H54 (cell line): ENCODE data around the gene PKDCC.
"Not testable (repeated sequence)": the region's sequence is repeated elsewhere in the genome, so short reads cannot be mapped to it uniquely, and the experiment has no call there.

Experiments
- DNase-seq: peaks from one replicate; pipeline ENCODE4 v3.0.0; 2011; ENCODE audit warnings: low spot score, mixed read lengths; ENCODE audit not compliant: insufficient read length
- FAIRE-seq: peaks from 3 replicates; lab custom pipeline; 2011; peaks lifted over from hg19 to GRCh38; lab: Jason Lieb, UNC
- POLR2A ChIP-seq: IDR thresholded peaks from 2 replicates; pipeline ENCODE4 v1.6.1; 2011; ENCODE audit warnings: low read depth, mild to moderate bottlenecking, low read length

PKDCC gene

GRCh38 chr2:42074661-42075060 is 26.8 kb downstream of the PKDCC start:
- no peak for FAIRE-seq
- DNase-seq, result no peak
- TF ChIP-seq POLR2A, result no peak

DNA sequence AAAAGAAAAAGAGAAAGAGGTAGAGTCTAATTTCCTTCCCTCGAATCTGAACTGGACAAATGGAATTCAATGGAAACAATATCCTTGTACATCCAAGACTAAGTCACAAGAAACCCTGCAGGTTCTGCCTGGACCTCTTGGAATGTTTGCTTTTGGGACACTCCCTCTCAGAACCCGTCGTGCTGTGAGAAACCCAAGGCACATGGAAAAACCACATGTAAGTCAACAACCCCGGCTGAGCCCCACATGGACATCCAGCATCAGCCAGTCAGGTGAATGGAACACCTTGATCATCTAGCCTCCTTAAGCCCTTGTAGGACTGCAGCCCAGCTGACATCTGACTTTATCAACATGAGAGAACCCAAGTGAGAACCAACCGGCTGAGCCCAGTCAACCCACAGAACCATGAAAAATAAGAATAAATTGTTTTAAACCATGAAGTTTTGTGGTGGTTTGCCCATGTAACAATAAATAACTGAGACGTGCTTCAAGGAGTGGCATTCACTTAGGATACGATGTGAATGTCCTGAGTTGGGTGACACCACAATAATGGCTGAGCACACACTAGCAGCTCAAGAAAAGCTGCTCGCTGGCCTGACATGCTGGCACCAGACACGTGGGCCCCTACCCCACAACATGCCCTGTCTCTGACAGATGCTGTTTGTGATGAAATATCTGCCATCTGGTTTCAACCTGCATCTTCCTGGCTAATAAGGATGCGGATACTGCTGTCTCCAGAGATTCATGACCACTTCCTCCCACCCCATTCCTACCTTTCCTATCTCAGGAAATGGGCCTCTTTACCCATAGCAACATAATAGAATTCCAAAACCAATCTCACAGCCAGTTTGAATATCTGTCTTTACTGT is 28.8 kb downstream of the PKDCC start:
- no peak for DNase-seq
- FAIRE-seq, result no peak
- TF ChIP-seq POLR2A, result no peak

DNA sequence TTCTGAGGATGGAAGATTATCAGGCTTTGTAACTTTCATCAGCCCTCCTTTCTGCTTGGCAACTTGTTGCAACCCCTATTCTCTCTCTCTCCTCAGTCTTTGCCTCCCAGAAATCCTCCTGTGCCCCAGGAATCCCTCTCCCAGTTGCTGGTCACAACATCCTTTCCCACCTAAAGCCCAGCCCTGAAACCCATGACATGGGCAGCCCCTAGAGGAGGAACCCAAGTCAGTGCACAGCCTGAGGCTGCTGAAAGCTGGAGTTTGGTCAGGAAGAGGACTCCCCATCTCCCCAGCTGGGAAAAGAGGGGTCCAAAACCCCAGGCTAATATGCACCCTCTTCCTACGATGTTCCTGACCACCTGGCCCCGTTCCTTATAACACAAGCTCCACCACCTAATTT is 29.5 kb downstream of the PKDCC start:
- TF ChIP-seq POLR2A, result no peak
- FAIRE-seq (no peak), DNase-seq (no peak)

DNA sequence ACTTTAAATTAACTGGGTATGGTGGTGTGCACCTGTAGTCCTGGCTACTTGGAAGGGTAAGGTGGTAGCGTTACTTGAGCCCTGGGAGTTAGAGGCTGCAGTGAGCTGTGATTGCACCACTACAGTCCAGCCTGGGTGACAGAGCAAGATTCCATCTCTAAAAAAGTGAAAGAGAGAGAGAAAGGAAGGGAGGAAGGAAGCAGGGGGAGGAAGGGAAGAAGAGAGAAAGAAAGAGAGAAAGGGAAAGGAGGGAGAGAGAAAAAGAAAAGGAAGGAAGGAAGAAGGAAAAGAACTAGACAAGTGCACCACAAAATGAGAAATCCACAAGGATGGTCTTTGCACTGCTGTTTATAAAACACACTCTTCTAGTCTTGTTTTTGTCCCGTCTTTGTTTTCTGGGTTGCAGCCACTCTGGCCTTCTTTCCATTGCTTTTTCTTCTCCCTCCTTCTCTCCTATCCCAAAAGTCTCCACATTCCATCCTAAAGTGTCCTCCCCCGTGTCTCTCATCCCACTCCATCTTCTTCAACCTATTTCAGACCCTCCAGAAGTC is 32.0 kb downstream of the PKDCC start:
- FAIRE-seq (no peak), DNase-seq (no peak)
- no peak for TF ChIP-seq POLR2A

GRCh38 chr2:42081151-42081550 is 33.3 kb downstream of the PKDCC start:
- DNase-seq, FAIRE-seq: not testable (repeated sequence)

- TF ChIP-seq POLR2A, result no peak
- DNase-seq, result no peak
- FAIRE-seq, result no peak
These were observed 34.2 kb downstream of the PKDCC start for GRCh38 chr2:42082016-42082415.

GRCh38 chr2:42084231-42084671 is 36.4 kb downstream of the PKDCC start:
- TF ChIP-seq POLR2A, result no peak
- no peak for DNase-seq

GRCh38 chr2:42085070-42085469 is 37.2 kb downstream of the PKDCC start:
- DNase-seq, FAIRE-seq: not testable (repeated sequence)

More at GRCh38 chr2:42084231-42084671, 36.4 kb downstream of the PKDCC start:
- FAIRE-seq, result no peak

DNA sequence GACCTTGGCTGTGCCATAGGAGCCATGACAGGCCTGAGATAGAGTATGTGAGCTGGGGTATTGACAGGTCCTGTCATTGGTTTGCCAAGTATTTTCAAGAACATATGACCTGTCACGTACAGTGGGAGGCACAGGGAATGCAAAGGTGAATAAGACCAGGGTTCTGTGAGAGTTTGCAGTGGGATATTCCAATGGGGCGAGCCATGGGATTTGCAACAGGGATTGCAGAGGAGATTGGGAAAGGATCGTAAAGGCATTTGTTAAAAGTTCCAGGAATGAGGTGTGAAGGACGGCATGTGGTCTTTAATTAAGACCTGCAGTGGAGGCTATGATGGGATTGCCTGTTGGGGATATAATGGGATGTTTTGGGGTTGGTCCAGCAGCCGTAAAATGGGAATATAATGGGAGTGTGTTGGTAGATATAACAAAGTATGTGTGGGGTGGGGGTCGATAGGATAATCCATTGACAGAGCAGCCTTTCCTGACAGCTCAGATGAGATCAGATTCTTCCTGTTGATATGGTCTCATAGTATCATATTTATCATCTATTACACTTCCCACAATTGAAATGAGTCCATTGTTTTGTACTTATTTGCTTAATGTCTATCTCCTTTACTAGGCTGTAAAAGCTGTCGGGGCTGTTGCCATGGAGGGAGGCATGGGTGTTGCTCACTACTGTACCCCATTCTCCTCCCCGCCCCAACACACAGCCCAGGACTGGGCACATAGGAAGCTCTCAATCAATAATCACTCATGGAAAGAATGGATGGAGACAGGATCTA is 38.1 kb downstream of the PKDCC start:
- TF ChIP-seq POLR2A, result no peak
- FAIRE-seq (no peak), DNase-seq (no peak)

DNA sequence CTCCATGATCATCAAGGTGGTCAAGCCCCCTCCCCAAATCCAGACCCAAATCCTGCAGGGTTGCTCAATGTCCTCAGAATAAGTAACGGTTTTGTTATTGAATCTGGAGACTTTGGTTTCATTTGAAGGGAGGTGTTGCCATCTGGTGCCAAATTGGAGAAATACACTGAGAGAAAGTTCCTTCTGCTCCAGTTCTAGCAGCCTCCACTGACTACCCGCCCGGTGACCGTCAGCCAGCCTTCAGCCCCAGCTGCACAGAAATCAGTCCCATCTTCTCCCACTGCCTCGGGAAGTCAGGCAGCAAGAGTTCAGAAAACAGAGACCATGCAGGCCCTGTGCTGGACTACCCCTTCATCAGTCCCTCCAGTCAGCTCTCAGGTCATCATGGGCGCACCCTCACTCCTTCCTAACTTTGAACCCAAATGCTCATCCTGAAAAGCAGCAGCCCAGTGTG is 38.7 kb downstream of the PKDCC start:
- no peak for TF ChIP-seq POLR2A
- DNase-seq, result peak; percentile 38
- FAIRE-seq, result peak; percentile 48

GRCh38 chr2:42087137-42087856 is 39.5 kb downstream of the PKDCC start:
- no peak for TF ChIP-seq POLR2A
- no peak for DNase-seq
- FAIRE-seq, result no peak

- DNase-seq, result no peak
- TF ChIP-seq POLR2A, result no peak
- no peak for FAIRE-seq
These were observed 40.0 kb downstream of the PKDCC start for GRCh38 chr2:42087857-42088195.

DNA sequence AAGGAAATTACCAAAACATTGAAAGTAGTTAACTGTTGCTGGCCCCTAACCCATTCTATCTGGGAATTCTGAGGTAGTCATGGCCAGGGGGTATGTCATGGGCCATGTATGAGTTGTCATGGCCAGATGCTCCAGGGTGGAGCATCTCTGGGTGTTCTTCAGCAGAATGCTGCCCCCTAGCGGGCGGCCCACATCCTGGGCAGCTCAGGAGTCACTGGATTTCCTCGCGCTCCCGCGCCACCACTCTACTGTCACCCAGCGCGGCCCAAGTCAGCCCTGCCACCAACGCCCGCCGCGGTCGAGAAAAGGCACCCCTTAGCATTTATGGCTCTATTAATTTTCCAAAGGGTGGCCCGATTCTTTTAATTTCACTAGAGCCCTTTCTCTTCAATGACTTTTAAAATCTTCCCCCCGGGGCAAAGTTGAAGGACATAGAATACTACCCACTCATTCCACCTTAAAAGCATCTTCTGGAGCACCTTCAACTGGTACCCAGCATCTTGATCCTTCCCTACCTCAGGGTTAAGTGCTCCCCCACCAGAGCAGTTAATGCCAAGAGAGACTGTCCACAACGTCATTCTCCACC is 41.6 kb downstream of the PKDCC start:
- FAIRE-seq (no peak), DNase-seq (peak; percentile 76)
- TF ChIP-seq POLR2A, result no peak

DNA sequence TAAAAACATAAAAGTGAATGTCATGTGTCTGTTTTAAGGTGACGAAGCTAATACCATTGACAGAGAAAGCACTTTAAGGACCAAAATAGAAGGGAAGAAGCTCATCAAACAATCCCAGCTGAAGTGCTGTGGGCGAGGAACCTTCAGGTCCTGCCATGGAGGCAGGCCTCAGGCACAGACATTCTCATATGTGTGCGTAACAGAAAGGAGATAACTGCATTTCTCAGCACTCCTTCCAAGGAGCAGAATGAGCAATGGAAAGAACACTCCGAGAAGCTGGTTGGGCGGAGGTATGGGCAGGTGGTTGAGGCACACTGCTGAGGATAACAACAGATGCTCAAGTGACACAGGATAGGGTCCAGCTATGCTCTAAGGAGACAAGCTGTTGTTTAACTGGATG is 42.4 kb downstream of the PKDCC start:
- TF ChIP-seq POLR2A, result no peak
- FAIRE-seq (no peak), DNase-seq (no peak)
